Caco-2 (cell line): ENCODE measurements around the gene MEG3. TPM values are rescaled to one million over a fixed set of nuclear protein-coding genes. Genes with fewer than 3 reads are reported as not detected.

Experiments
- BruUV-seq: library from RNA; stranded (reverse); fragments of 400-500 nt; replicated peaks from 2 replicates; lab custom pipeline; 2021; lab: Mats Ljungman, UMichigan
- CTCF ChIA-PET: fragments of 300-600 bp; sonication (Branson Sonifier 250); formaldehyde crosslinking; loops from one replicate; lab custom pipeline; 2022; ENCODE audit warnings: antibody characterized with exemption; lab: Charles Lee
- POLR2A ChIA-PET: fragments of 300-600 bp; sonication (Branson Sonifier 250); formaldehyde crosslinking; loops from one replicate; lab custom pipeline; 2022; ENCODE audit warnings: antibody characterized with exemption; lab: Charles Lee
- DNase-seq, 2 experiments: peaks; one replicate each; pipeline versions ENCODE4 v3.0.0 to v3.0.0-alpha.2; 2020 to 2022
- H3K27me3 ChIP-seq: replicated peaks from 2 replicates; pipeline ENCODE4 v1.6.0; 2011; ENCODE audit warnings: low read length; ENCODE audit not compliant: control insufficient read depth, insufficient read depth
- H3K36me3 ChIP-seq: 2 replicates; pipeline ENCODE4 v1.5.1; 2011; ENCODE audit warnings: low read length; ENCODE audit not compliant: control insufficient read depth, insufficient read depth
- H3K4me1 ChIP-seq: fragments of 250-450 bp; sonication (Bioruptor Pico); 2 replicates; pipeline ENCODE4 v1.5.1; 2020; ENCODE audit warnings: mild to moderate bottlenecking
- H3K4me3 ChIP-seq: 2 replicates; pipeline ENCODE4 v1.5.1; 2011; ENCODE audit warnings: low read depth, mild to moderate bottlenecking, control low read depth, low read length
- H3K9me3 ChIP-seq: fragments of 250-450 bp; sonication (Bioruptor Pico); 2 replicates; pipeline ENCODE4 v1.5.1; 2020; ENCODE audit warnings: mild to moderate bottlenecking, moderate library complexity
- H3K27ac Mint-ChIP-seq: one replicate; pipeline ENCODE4 v1.8.0; 2022; ENCODE audit warnings: mixed read lengths; ENCODE audit not compliant: unreplicated experiment
- H3K27me3 Mint-ChIP-seq: one replicate; pipeline ENCODE4 v1.8.0; 2022; ENCODE audit warnings: mixed read lengths; ENCODE audit not compliant: insufficient read depth, unreplicated experiment
- H3K36me3 Mint-ChIP-seq: one replicate; pipeline ENCODE4 v1.8.0; 2022; ENCODE audit warnings: mild to moderate bottlenecking, mixed read lengths; ENCODE audit not compliant: insufficient read depth, unreplicated experiment
- H3K4me1 Mint-ChIP-seq: one replicate; pipeline ENCODE4 v1.8.0; 2022; ENCODE audit warnings: low read depth, mixed read lengths; ENCODE audit not compliant: unreplicated experiment
- H3K4me3 Mint-ChIP-seq: one replicate; pipeline ENCODE4 v1.8.0; 2022; ENCODE audit warnings: mild to moderate bottlenecking, moderate library complexity, mixed read lengths; ENCODE audit not compliant: unreplicated experiment
- H3K9me3 Mint-ChIP-seq: one replicate; pipeline ENCODE4 v1.8.0; 2022; ENCODE audit warnings: mixed read lengths; ENCODE audit not compliant: unreplicated experiment
- CTCF ChIP-seq, 2 experiments: fragments of 200-600 bp in 1 of 2; IDR thresholded peaks; 1 replicate in 1 of 2; 2 replicates in 1 of 2; pipeline versions ENCODE4 v1.5.1 to v1.8.0; 2011 to 2022; ENCODE audit warnings: antibody characterized with exemption in 1 of 2, control low read depth in 1 of 2, inconsistent platforms in 1 of 2, low read depth in 1 of 2, low read length in 1 of 2, mild to moderate bottlenecking in 1 of 2, moderate library complexity in 1 of 2; ENCODE audit not compliant: insufficient read depth in 1 of 2, severe bottlenecking in 1 of 2, unreplicated experiment in 1 of 2
- intact Hi-C: fragments of 100-400 bp; cut with micrococcal nuclease; formaldehyde crosslinking; loops from one replicate; pipeline ENCODE4 v1.10.0; 2022; ENCODE audit not compliant: unreplicated experiment
- total RNA-seq: library from RNA; stranded (reverse); gene quantifications from 2 replicates; pipeline ENCODE4 v1.2.3, GENCODE V29; 2022

MEG3 gene
- total RNA-seq, 1 experiment from 2014 or later = not detected

DNA sequence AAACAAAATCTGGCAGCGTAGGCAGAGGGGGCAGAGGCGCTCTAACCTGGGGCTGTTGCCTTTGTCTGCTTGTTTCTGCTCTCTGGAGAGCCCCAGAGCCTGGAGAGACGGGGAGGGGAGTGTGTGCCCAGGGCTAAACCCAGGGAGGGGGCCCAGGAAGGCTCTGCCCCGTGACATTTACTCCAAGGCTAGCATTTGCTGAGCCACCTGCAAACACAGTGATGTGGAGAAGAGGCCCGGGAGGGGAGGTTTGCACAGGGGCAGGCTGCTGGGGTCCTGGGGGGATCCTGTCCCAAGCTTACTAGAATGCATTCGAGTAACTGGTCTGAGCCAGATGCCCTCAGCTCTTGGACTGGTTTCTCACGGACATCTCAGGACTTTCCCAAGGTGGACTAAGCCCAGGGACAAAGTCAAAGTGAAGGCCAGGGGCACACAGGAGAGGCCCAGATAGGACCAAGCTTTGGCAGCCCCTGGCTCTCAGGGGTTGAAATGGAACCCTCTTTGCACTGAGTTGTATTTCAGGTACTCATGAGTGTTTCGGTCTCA is 12.0 kb downstream of the MEG3 start:
- CTCF ChIA-PET = no interaction called here
- no peaks in the 10 kb centered on the region for H3K4me1 ChIP-seq

DNA sequence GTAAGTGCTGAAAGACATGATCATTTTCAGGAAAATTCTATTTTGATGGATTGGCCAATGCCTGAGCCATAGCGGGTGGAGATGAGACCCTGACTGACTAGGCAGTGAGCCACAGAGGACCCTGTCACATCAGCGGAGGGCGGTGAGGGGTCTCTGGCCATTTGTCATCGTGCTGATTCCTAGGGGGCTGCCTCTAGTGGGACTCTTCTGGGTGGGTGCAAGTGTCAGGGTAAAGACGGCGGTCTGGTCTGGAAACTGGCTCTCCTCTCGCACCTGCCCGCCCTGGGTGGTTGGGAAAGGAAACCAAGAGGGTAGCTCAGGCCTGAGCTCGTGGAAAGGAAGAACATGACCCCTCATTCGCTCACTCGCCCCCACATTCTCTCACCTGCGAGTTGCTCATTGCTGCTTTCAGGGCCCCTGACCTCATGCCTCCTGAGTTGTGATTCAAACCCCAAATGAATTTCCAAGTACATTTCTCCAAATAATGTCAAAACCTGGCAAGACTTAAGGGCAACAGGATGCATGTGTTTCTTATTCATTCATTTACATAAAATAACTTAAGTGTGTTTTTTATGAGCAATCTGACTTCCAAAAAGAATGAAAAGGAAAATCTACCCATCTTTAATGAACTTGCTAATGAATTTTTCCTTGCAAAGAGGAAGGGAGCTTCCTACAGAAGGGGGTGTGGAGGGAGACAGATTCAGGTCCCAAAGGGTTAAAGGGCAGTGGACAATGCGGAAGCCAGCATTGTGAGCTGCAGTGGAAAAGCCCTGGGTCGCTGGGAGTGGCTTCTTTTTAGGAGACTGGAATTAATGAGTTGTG is 12.8 kb downstream of the MEG3 start:
- no peak for TF ChIP-seq CTCF (IDR thresholded peaks at IDR 0.05; ENCODE audit: insufficient read depth in 1 of 2, low read depth in 1 of 2, low read length in 1 of 2, severe bottlenecking in 1 of 2, unreplicated experiment in 1 of 2)
- Histone ChIP-seq H3K27me3 (no peaks in the 10 kb centered on the region), H3K36me3 (no peaks in the 10 kb centered on the region), H3K4me1 (no peaks in the 10 kb centered on the region), H3K9me3 (no peaks in the 10 kb centered on the region), H3K4me3 (no peak overlapping the region)
- Mint-ChIP-seq H3K36me3 (no peaks in the 10 kb centered on the region), H3K27ac (no peak overlapping the region), H3K4me3 (no peak overlapping the region), H3K4me1 (peaks cover 7% of the 10 kb centered on the region), H3K27me3 (no peaks in the 10 kb centered on the region), H3K9me3 (no peaks in the 10 kb centered on the region)
- ChIA-PET POLR2A (no interaction called here), CTCF (no interaction called here)
- no peak for DNase-seq
- intact Hi-C loops = no loop called here
- BruUV-seq = no TSS peak

More for the DNA sequence above, 12.0 kb downstream of the MEG3 start:
- Mint-ChIP-seq H3K27me3 (no peaks in the 10 kb centered on the region), H3K4me3 (no peak overlapping the region), H3K36me3 (no peaks in the 10 kb centered on the region), H3K27ac (no peak overlapping the region), H3K4me1 (peaks cover 7% of the 10 kb centered on the region), H3K9me3 (no peaks in the 10 kb centered on the region)
- DNase-seq = no peak
- no peaks in the 10 kb centered on the region for H3K36me3 ChIP-seq
- TF ChIP-seq CTCF (IDR thresholded peaks at IDR 0.05; ENCODE audit: insufficient read depth in 1 of 2, low read depth in 1 of 2, low read length in 1 of 2, severe bottlenecking in 1 of 2, unreplicated experiment in 1 of 2) = no peak
- no peaks in the 10 kb centered on the region for H3K27me3 ChIP-seq
- no peaks in the 10 kb centered on the region for H3K9me3 ChIP-seq
- intact Hi-C loops = no loop called here
- POLR2A ChIA-PET = no interaction called here
- no TSS peak for BruUV-seq
- H3K4me3 ChIP-seq = no peak overlapping the region

DNA sequence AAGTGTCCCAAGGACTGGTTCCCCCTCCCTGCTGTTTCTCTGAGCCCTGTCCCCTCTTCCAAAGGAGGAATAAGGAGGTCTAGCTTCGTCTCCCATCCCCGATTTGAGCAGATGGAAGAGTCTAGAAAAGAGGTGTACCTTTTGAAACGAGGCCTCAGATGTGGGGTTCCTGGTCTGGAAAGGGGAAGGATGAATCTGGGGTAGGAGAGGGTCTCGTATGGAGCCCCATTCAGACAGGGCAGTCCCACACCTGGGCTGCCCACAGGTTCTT is 13.3 kb downstream of the MEG3 start:
- BruUV-seq = no TSS peak
- TF ChIP-seq CTCF (IDR thresholded peaks at IDR 0.05; ENCODE audit: insufficient read depth in 1 of 2, low read depth in 1 of 2, low read length in 1 of 2, severe bottlenecking in 1 of 2, unreplicated experiment in 1 of 2) = no peak
- Histone ChIP-seq H3K4me1 (no peaks in the 10 kb centered on the region), H3K36me3 (no peaks in the 10 kb centered on the region), H3K27me3 (no peaks in the 10 kb centered on the region), H3K9me3 (no peaks in the 10 kb centered on the region), H3K4me3 (no peak overlapping the region)
- DNase-seq = no peak
- intact Hi-C loops = no loop called here
- H3K4me1 Mint-ChIP-seq = peaks cover 7% of the 10 kb centered on the region
- POLR2A ChIA-PET = no interaction called here
- no peak overlapping the region for H3K27ac Mint-ChIP-seq
- CTCF ChIA-PET = no interaction called here
- no peaks in the 10 kb centered on the region for H3K27me3 Mint-ChIP-seq
- no peaks in the 10 kb centered on the region for H3K9me3 Mint-ChIP-seq
- H3K36me3 Mint-ChIP-seq = no peaks in the 10 kb centered on the region
- no peak overlapping the region for H3K4me3 Mint-ChIP-seq
